ENCODE data around the gene ODAD2. TPM values are rescaled to one million over a fixed set of nuclear protein-coding genes. Genes with fewer than 3 reads are reported as not detected.
"Not testable (repeated sequence)": the region's sequence is repeated elsewhere in the genome, so short reads cannot be mapped to it uniquely, and the experiment has no call there.

Gene ODAD2, protein sequence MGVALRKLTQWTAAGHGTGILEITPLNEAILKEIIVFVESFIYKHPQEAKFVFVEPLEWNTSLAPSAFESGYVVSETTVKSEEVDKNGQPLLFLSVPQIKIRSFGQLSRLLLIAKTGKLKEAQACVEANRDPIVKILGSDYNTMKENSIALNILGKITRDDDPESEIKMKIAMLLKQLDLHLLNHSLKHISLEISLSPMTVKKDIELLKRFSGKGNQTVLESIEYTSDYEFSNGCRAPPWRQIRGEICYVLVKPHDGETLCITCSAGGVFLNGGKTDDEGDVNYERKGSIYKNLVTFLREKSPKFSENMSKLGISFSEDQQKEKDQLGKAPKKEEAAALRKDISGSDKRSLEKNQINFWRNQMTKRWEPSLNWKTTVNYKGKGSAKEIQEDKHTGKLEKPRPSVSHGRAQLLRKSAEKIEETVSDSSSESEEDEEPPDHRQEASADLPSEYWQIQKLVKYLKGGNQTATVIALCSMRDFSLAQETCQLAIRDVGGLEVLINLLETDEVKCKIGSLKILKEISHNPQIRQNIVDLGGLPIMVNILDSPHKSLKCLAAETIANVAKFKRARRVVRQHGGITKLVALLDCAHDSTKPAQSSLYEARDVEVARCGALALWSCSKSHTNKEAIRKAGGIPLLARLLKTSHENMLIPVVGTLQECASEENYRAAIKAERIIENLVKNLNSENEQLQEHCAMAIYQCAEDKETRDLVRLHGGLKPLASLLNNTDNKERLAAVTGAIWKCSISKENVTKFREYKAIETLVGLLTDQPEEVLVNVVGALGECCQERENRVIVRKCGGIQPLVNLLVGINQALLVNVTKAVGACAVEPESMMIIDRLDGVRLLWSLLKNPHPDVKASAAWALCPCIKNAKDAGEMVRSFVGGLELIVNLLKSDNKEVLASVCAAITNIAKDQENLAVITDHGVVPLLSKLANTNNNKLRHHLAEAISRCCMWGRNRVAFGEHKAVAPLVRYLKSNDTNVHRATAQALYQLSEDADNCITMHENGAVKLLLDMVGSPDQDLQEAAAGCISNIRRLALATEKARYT
- 1 to 10 TPM; 3.1 to 9.1 (median 7.1) TPM for polyA plus RNA-seq (ENCODE audit: insufficient read depth in 1 of 5, insufficient read length in 5 of 5, low replicate concordance in 1 of 5)
- long read RNA-seq, donor 1, result 0 reads
- long read RNA-seq, donor 2, result 0 reads
- long read RNA-seq, donor 3, result 0 reads
- long read RNA-seq, donor 4, result 0 reads
- long read RNA-seq, donor 5, result 0 reads
- long read RNA-seq, donor 6, result 0 reads
- long read RNA-seq, donor 7, result 0 reads
- long read RNA-seq, donor 8, result 0 reads

DNA sequence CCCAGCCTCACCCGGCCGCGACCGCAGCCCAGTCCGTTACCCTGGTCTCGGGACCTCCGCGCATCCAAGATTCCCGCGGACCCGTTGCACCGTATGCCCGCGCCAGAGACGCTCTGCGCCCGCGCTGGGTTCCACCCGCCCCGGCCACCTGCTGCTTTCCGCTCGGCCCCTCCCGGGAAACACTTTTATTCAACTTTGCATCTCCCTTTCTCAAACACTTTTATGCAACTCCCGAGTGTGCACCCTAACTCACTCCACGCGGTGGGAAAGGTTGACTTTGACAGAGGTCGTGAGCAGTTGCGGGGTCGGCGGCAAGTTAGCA is at the start of gene ODAD2:
TSS of gene ODAD2 (minus strand) at position 126 of the 322 bp plus-strand sequence. CDS start 3,937 bp downstream, outside the sequence.
- DNase-seq, result peak in 1 of 2 donors; percentile 6

DNA sequence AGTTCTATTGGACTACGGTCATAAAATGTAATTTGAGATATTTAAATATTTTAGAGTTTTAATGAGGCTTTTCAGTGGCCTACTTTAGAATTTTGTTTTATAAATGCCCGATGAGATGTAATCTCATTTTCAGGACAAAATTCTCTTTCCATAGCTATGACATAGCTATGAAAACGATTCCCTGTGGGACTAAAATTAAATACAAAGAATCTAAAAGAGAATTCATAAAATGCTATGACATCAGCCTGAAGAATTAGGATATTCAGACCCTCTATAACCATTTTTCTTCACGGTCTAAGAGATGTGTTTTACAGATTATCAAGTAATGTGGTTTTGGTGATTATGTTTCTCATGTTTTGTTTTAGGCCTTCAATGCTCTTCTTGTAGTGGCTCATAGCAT is 48.2 kb upstream of the ODAD2 start:
- no peak for DNase-seq

DNA sequence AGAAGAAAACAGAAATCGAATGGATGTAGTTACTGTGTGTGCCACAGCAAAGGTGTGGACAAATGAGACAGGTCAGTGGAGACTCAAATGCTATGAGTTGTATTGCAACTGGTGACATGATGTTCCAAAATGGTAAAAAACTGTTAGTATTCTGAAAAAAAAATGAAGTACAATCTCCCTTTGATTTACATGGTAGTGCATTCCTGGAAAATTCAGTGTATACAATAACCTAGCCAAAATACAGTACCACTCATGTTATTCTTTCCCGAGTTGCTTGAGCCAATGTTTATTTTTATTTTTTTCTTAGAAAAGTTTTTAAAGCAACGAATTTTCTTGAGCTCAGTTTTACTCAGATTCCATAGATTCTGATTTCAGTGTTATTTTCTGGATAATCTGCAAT is 47.7 kb upstream of the ODAD2 start:
- no peak for DNase-seq

DNA sequence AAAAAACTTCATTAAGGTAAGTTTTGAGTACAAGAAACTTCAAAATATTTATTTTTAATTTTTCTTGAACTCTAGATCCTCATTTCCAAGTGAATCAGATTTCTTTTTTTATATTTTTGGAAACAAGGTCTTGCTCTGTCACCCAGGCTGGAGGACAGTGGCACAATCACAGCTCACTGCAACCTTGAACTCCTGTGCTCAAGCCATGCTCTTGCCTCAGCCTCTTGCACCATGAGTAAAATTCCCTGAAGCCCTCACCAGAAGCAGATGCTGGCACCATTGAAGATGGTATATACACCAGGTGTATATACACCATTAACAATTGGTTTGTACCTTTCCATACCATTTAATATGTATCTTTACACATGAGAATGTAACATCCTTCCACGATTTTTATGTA is 45.1 kb upstream of the ODAD2 start:
- no peak for DNase-seq

DNA sequence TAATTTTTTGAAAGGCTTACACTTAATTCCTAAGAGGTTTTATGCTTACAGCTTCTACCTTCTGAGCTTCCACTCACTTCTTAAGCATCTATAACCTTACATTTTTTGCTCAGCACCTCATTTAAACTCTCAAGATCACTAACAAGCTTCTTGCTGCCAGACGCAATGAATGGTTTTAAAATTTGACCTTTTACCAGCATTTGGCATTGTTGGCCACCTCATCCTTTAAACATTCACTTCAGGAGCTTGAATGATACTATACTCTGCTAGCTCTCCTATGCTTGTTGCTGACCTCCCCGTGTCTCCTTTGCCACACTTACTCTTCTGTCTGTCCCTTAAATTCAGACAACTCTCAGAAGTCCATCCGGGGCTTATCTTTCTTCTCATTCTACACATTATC is 37.7 kb upstream of the ODAD2 start:
- no peak for DNase-seq

DNA sequence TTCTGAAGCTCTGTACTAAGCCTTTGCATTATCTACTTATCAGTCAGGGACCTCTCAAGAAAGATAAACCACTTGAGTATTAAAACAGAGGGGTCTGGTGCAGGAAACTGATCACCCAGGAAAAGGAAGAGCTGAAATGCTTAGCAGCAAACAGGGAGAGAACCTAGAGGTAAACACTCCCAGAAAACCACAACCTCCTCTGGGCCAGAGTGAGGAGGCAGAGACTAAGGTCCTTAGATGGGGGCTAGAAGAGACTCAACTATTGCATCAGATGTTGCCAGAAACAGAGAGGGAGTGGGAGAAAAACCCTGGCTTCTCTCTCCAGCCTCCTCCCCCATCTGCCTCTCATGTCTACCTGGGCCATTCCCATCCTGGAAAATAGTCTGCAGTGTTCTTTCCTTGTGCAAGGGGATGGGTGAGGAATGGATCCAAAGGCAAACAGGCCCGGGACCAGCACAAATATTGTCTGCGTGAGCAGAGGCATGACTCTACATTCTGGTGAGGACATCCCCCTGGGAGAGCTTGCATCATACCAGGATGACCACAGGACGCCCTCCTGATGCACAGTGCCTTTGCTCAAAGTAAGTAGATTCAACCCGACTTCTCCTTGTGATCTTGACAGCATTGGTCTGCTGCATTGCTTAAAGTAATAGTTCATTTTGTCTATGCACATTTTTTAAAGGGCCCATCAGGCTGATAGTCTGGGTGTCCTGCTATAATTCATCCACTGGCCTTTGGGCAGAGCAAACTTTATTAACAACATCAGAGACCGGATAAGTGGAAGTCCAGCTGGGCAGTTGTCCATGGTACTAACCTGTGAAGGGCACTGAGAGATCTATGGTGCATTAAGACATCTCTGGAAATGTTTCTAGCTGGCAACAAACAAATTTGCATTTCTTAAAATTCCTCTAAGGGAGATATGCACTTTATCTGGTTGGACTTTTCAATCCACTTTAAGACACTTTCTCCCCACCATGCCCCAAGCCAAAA is 22.4 kb upstream of the ODAD2 start:
- DNase-seq, result no peak

DNA sequence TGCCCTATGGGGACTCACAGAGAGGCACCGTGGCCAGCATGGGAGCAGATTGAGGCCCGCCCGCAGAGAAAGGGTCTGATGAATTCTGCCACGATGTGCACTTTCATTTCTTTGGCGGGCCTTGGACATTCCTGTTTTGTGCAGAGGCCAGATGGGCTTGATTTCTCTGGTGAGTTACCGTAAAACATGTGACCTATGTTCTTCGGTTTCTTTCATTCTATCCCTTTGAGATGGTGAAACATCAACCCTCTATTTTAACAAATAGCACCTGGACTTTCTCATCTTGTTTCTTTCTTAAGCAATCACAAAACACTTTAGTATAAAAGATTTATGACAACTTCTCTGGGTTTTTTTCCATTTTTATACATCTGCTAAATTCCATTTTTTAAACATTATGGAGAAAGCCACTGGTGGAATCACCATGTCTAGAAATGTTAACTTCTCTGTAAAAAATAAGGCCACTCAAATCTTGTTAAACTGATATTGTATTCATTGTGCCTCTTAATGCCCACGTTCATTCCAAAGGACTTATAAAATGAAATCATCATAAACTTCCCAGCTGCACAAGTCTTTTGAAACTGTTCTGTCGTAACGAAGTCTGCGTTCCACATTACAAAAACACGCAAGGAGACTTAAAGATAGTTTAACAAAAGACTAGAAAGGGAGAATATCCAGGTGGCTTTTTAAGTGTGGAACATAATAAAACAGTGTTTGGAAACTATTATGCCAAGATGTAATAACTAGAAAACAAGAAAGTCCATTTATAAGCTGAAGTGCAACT is 21.4 kb upstream of the ODAD2 start:
- DNase-seq, result no peak

DNA sequence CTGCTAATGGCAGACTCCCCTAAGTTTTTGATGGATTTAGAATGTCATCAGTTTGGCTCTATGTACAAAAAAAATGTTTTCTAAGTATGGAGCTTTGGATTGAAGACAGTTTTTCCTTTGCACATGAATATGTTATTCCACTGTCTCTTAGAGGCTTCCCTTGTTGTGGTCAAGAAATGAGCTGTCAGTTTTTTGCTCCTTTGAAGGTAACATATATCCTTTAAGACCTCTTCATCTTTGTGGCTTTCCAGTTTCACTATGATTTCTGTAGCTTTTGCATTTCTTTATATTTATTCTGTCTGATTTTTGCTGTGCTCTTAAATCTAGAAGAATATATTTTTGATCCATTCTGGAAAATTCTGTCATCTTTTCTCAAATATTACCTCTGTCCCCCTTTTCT is 15.8 kb upstream of the ODAD2 start:
- DNase-seq, result no peak

DNA sequence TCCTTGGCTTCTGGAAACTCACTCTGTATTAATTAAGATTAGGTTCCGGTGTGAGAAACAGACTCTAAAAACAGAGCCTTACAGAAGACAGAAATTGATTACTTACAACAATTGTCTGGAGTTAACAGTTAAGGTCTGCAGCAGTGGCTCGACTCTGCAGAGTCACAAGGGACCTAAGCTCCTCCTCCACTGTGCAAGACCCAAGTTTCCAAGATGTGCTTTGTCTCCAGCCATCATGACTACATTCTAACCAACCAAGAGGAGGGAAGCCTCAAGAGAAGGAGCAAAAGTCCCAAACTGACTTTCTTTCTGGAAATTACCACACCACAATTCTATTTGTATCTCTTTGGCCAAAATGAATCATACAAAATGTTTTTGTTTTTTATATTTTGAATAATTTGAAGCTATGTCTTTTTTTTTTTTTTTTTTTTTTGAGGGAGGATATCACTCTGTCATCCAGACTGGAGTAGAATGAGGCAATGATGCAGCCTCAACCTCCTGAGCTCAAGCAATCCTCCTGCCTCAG is 14.2 kb upstream of the ODAD2 start:
- no peak for DNase-seq

DNA sequence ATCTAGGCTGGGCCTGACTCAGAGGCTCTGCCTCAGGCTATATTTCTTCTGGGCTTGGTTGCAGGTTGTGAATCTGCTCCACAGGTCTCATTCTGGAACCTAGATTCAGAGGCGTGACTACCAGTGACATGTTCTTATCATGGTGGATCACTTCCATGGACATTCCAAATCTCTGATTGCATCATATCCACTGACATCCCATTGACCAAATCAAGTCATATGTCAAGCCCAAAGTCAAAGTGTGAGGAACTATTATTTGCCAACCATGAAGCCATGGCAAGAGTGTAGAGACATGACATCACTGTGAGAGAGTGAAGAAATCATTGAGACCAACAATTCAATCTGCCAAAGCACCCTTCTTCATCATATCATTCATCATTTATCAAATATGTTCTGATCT is 11.9 kb upstream of the ODAD2 start:
- DNase-seq, result no peak

DNA sequence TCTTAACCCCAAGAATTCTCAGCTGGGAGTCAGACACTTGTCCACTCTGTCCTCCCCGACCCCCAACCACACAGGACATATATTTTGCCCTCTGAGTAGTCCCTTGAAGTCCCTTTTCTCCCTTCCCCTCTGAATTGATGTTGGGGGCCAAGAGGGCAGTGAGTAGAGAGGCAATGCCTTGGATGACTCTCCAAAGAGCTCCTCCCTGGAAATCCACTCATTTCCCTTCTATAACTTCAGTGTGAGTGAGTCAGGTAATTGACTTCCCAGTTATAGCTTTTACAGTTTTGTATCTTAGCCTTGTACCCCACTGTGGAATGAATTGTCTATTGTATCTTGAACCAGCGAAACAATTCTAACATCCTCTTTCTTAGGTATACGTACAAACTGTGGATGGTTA is 9.2 kb upstream of the ODAD2 start:
- DNase-seq, result no peak

DNA sequence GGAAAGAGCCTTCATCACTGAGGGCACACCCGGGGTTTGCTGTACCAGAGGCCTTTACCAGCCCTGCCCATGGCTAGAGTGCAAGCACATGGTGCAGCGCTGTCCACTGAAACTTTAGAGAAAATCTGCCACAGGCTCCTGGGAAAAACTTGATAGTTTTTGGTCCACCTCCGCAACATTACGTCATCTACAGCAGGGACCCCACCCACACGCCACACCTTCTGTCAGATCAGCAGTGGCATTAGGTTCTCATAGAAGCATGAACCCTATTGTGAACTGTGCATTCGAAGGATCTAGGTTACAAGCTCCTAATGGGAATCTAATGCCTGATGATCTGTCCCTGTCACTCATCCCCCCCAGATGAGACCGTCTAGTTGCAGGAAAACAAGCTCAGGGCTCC is 2.5 kb upstream of the ODAD2 start:
- DNase-seq, result no peak

DNA sequence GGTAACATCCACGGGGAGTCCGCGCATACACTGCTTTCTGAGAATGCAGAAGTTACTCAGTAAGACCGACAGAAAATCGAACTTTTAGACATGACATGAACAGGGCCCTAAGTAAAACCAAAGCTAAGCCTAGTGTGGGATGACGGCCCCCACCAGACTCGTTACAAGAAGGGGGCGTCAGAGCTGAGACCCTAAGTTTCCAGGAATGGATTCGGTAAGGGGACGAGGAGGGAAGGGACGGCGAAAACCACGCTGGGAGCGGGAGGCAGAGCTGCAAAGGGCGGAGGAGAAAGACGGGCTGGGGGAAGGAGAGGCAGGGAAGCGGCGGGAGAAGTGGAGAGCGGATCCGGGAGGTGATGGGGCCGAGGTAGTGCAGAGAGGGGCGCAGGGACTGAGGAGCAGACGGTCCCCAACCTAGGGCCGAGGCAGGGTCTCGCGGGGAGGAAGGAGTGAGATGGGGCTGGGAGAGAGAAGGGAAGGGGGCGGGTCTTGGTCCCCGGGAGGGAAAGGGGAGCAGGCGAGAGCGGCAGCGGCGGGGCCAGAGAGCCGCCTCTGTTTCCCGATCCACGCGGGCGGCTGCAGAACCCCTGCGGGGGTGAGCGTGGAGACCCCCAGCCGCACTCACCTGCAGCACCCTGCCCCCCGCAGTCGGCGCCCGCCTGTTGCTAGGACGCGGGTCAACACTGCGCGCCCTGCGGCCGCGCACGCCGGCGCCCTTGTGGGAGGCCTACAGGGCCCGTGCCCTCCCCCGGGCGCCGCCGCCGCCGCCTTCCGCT is 513 bp downstream of the ODAD2 start:
- DNase-seq, result peak; percentile 69 to 73

DNA sequence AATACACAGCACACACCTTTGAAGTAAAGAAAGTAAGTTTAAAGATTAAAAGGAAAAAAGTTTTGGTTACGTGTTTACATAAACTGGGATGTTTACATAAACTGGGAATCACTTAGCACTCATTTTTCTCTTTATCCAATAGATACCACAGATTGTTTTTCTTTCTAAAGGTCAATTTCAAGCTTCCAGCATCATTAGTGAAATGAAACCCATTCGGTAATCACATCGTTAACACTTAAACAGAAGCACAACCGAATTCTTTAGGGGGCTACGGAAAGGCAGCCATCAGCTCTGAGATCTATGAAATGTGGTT is 1.1 kb downstream of the ODAD2 start:
- DNase-seq, result peak in 1 of 2 donors; percentile 13

DNA sequence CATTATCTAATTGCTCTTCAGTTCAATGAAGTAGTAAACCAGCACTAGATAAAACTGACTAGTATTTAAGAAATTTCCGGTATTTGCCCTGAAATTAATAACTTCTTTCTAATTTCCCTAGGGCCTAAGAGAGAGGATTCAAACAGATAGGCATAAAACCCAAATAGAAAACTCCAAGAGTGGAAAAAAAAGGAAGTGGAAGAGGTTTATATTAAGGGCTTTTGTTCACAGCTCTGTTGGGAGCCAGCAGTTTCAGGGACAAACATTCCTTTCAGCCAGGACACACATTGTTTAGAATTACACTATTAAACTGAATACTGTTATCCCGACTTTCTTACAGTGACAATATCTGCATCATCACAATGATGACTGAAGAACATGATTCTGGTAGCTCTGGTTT is 3.6 kb downstream of the ODAD2 start:
- DNase-seq, result no peak

DNA sequence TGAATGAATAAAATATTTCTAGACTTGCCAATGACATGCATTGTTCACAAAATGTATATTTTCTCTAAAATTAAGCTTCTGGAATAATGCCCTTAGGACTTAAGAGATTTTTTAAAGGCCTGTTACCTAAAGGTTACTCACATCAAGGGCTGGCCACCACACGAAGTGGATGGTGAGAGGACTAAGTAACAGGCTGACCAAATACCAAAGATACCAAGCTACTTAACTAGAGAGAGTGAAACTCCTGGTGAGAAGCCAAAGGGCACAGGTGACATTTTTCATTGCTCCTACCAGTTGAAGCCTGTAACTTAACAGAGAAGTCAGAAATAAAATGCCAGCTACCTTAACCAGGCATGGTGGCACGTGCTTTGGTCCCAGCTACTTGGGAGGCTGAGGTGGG is 9.5 kb downstream of the ODAD2 start:
- DNase-seq, result not testable (repeated sequence)

DNA sequence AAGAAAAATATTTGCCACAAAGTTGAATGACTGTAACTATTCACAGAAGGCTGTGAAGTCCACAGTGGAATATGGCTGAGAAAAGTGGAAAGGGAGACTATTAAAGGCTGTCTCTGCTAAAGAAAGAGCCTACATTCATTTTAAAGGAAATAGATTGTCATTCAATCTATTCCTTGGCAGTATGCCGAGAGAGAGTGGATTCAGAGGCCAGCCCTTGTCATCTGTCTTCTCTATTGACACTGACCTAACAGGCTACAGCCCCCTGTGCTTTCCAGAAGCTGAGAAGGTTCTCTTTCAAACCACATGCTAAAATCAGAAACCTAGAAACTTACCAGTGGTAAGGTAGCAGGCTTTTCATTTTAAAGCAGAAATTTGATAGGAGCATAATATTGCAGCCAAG is 12.1 kb downstream of the ODAD2 start:
- no peak for DNase-seq

DNA sequence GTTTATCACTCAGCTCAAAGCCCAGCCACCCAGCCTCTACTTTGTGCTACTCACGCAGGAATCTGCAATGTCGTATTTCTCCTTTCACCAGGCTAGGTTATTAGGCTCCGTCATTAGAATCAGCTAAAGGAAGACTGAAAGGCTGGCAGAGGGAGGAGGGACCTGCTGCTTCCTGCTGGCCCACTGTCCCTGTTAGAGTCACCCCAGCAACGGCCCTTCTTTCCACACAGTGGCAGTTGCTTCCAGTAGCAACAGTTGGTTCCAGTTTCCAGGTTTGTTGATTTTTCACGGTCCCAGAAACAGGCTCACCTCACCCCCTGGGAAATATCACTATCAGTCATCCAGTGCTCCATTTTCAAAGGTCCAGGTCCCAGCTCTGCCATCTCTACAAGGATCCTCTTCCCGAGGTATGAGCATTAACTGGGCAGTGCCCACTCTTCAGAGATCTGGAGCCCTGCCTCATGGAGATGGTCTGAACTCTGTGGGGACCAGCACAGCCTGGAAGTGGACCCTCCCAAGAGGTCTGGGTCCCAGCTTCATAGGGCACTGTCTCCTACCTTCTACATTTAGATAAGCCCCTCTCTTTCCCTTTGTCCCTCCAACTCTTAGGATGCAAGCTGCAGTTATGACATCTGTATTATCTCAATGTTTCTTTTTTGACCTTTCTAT is 15.9 kb downstream of the ODAD2 start:
- DNase-seq, result no peak

DNA sequence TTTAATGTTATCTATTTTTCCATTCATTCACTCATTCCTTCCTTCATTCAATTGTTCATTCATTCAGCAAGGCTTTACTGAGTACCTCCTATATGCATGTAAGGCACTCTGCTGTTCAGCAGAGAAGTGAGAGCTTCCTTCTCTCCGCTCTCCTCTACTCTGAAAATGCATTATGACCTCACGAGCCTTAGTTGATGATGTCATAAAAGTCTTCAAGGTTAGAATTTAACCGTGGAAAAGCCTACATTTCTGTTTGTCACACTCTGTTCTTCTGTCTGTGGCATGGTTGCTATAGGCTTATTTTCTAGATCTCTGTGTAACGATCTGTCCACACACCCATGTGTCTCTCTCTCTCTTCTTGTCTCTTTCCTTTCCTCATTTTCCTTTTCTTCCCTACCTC is 17.1 kb downstream of the ODAD2 start:
- DNase-seq, result no peak
